ENCODE data around the gene OOEP.
A peak's percentile ranks its signal among the peaks of the same experiment; 100 is the strongest.
"Not testable (repeated sequence)": the region's sequence is repeated elsewhere in the genome, so short reads cannot be mapped to it uniquely, and the experiment has no call there.

OOEP gene

GRCh38 chr6:73369563-73369962 lies at the start of gene OOEP:
TSS of gene OOEP (minus strand) at chr6:73369897. CDS start at chr6:73369792, 105 bp downstream.
- DNase-seq: no peak

GRCh38 chr6:73418081-73418741 lies 48.5 kb upstream of the OOEP start:
- no peak for DNase-seq

GRCh38 chr6:73413102-73413501 lies 43.4 kb upstream of the OOEP start:
- DNase-seq: no peak

GRCh38 chr6:73409395-73409794 lies 39.7 kb upstream of the OOEP start:
- no peak for DNase-seq

GRCh38 chr6:73400656-73401055 lies 31.0 kb upstream of the OOEP start:
- no peak for DNase-seq

- no peak for DNase-seq
These were observed 26.2 kb upstream of the OOEP start for GRCh38 chr6:73395875-73396274.

- peak; percentile 62 for DNase-seq
These were observed 25.1 kb upstream of the OOEP start, which contains the start of gene DDX43 for GRCh38 chr6:73394577-73395354. TSS of gene DDX43 (plus strand) at chr6:73394828. CDS start at chr6:73394906, 78 bp downstream.

GRCh38 chr6:73393278-73393677 lies 23.6 kb upstream of the OOEP start:
- DNase-seq: no peak

GRCh38 chr6:73392188-73392587 lies 22.5 kb upstream of the OOEP start:
- DNase-seq: not testable (repeated sequence)

- no peak for DNase-seq
These were observed 22.0 kb upstream of the OOEP start for GRCh38 chr6:73391675-73392074.

GRCh38 chr6:73389854-73390253 lies 20.2 kb upstream of the OOEP start:
- no peak for DNase-seq

GRCh38 chr6:73388800-73389512 lies 19.3 kb upstream of the OOEP start:
- peak; percentile 64 for DNase-seq

GRCh38 chr6:73388433-73388799 lies 18.7 kb upstream of the OOEP start:
- no peak for DNase-seq

- DNase-seq: no peak
These were observed 12.9 kb upstream of the OOEP start for GRCh38 chr6:73382462-73383113.

- DNase-seq: not testable (repeated sequence)
These were observed 11.8 kb upstream of the OOEP start for GRCh38 chr6:73381531-73381930.

GRCh38 chr6:73377225-73377624 lies 7.5 kb upstream of the OOEP start:
- DNase-seq: no peak

- no peak for DNase-seq
These were observed 5.5 kb upstream of the OOEP start for GRCh38 chr6:73375216-73375615.

- no peak for DNase-seq
These were observed 2.8 kb upstream of the OOEP start for GRCh38 chr6:73372516-73372915.

GRCh38 chr6:73371984-73372383 lies 2.3 kb upstream of the OOEP start:
- DNase-seq: no peak

- no peak for DNase-seq
These were observed 540 bp downstream of the OOEP start for GRCh38 chr6:73369157-73369556.

- DNase-seq: no peak
These were observed 1.0 kb downstream of the OOEP start for GRCh38 chr6:73368675-73369074.

- no peak for DNase-seq
These were observed 1.8 kb downstream of the OOEP start for GRCh38 chr6:73367761-73368355.

- DNase-seq: no peak
These were observed 5.1 kb downstream of the OOEP start for GRCh38 chr6:73364549-73364948.
